ENCODE results near the gene DNAI1.
"Not testable (repeated sequence)": the region's sequence is repeated elsewhere in the genome, so short reads cannot be mapped to it uniquely, and the experiment has no call there.

DNAI1 gene

DNA sequence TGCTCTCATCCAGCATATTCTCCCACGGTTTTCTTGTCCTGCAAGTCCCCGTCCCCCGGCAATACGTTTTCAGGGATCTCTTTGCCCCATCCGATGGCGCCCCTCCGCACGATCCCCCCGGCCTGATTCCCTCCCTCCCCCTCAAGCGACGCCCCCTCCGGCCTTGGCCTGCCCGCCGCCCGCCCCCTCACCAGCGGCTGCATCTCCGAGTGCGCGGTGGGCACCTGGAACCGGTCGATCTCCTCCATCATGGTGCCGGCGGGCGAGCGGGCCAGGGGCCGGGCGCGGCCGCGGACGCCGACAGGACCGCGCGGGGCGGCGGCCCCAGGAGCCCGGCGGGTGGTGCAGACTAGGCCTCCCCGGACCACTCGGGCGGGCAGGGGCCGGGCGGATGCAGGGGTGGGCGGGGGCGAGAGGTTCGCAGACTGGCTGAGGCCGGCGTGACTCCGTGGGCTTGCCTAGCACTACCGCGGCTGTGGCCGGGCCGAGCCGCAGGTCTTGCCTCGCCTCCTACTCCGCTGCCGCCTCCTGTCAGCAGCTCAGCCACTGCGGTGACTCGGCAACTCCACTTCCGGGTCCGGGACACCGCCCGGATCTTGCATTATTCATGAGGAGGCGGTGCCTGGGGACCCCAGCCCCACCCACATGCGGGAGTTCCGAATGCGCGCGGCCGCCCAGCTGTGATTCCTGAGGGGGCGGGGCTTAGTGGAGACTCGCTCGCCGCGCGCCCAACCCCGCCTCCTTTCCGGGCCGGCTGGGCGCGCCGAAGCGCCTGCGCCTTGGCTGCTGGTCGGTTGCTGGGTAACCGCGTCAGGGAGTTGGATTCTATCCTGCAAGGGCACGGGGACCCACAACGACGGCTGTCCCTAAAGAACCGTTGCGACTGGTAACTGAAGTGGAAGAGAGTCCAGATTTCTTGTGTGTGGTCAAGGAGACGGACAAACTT is at the start of gene DNAI1, which contains the start of gene FAM219A:
Gene DNAI1, plus strand, starts transcription at position 793 of the 946 bp plus-strand sequence. CDS start 201 bp downstream, outside the sequence.
Gene FAM219A, minus strand, starts transcription at position 558 of the 946 bp plus-strand sequence. Its CDS starts 307 bp downstream, at position 251.
- peak; percentile 83 for DNase-seq (ENCODE audit: low spot score)

DNA sequence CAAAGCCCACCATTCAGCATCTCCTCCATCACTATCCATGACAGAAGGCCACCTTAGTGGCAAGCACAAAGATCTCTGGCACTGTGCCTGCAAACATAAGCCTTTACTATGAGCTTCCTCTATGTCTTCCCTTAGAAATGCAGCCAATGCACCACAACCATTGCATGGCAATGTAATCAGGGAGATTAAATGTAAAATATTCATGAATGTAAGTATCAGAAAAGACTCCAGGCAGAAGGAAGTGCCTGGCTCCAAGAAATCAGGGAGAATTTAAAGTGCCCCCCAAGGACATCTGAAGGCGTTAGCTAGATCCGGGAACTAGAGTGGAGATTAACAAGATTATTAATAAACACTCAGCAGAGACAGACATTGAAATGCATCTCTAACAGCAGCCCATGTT is 49.5 kb upstream of the DNAI1 start:
- no peak for DNase-seq (ENCODE audit: low spot score)

DNA sequence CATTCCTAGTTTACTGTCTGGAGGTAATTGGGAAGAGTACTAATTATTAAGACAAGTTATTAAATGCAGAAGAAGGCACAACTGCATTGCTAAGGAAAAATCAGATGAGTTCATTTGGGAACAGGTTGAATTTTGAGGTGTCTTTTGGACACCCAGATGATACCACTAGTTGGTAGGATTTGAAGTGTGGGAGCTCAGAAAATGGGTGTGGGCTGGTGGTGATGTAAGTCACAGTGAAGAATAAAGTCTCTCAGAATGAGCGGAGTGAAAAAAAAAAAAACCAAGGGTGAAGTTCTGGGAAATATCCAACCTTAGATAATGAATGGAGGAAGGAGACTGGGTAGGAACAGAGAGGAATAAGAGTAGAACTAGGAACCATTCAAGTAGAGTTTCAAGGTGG is 46.3 kb upstream of the DNAI1 start:
- DNase-seq (ENCODE audit: low spot score), result no peak

GRCh38 chr9:34413231-34413852 is 45.3 kb upstream of the DNAI1 start:
- peak; percentile 19 for DNase-seq (ENCODE audit: low spot score)

- no peak for DNase-seq (ENCODE audit: low spot score)
Measured at GRCh38 chr9:34417734-34418133, 40.9 kb upstream of the DNAI1 start.

- no peak for DNase-seq (ENCODE audit: low spot score)
Measured at GRCh38 chr9:34419716-34420504, 38.7 kb upstream of the DNAI1 start.

- DNase-seq (ENCODE audit: low spot score), result no peak
Measured at GRCh38 chr9:34426347-34427074, 32.1 kb upstream of the DNAI1 start.

- no peak for DNase-seq (ENCODE audit: low spot score)
Measured at GRCh38 chr9:34428325-34428958, 30.2 kb upstream of the DNAI1 start.

- no peak for DNase-seq (ENCODE audit: low spot score)
Measured at GRCh38 chr9:34430843-34431437, 27.7 kb upstream of the DNAI1 start.

DNA sequence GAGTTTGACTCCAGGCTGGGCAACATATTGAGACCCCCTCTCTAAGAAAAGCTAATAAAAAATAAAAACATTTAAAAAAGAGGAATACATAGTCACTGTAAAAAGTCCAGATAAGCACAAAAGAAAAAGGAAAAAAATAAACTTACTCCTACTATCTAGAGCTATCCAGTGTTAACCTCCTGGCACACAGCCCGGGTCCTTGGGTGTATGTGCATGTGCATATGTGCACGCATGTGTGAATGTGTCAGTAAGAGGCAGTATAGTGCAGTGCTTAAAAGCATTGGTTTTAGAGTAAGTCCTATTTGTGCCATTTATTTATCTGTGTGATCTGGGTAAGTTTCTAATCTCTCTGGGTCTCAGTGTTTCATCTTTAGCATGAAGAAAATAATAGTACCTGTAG is 26.9 kb upstream of the DNAI1 start:
- no peak for DNase-seq (ENCODE audit: low spot score)

DNA sequence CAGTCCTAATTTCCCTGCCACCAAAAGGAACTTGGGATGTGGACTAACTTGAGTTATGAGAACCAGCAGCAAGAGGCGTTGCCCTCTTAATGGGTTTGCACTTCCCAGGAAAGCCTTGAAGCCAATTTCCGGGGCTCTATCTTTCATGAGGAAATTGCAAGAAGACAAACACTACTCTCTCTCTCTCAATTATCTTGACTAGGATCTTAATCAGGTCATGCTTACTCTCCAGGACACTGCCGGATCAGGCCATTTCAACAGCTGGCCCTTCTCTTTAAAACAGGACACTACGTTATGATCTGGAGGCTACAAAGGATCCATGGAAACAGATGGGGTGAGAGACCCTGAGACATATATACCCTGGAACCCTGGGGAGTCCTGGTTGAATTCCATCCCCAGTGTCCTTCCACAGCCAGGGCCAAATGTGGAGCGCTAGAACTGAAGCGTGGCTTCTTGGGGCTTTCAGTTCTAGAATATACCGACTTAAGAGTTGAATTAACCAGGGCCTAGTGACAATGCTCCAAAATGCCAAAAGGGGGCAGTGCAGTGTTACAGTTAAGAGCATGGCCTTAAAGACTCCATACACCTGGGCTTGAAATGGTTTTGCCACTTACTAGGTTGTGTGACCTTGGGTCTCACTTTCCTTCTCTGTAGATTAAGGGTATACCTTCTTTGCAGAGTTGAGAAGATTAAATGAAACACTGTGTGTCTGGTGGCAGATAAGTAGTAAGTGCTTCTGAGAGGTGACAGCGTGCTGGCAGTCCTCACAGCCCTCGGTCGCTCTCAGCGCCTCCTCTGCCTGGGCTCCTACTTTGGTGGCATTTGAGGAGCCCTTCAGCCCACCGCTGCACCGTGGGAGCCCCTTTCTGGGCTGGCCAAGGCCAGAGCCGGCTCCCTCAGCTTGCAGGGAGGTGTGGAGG is 21.3 kb upstream of the DNAI1 start:
- DNase-seq (ENCODE audit: low spot score), result peak; percentile 44

- not testable (repeated sequence) for DNase-seq (ENCODE audit: low spot score)
Measured at GRCh38 chr9:34437926-34438307, 20.7 kb upstream of the DNAI1 start.

- DNase-seq (ENCODE audit: low spot score), result not testable (repeated sequence)
Measured at GRCh38 chr9:34438465-34438864, 20.1 kb upstream of the DNAI1 start.

DNA sequence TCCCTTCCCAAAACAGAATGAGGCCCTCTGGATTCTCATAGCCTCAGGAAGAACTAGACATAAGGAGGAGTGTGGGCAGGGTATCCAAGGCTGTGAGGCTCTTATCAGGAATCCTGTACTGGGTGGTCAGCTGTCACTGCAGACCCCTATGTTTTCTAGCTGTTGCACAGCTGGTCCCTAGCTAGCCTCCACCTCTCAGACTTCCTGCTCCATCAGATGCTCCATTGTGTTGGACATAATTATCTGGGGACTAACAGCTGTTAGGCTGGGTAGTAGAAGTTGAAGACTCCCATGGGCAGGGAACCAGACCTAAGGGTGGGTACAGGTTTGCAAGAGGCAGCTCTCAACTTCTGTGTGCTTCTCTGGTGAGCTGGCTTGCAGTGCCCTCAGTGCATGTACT is 18.6 kb upstream of the DNAI1 start:
- no peak for DNase-seq (ENCODE audit: low spot score)

DNA sequence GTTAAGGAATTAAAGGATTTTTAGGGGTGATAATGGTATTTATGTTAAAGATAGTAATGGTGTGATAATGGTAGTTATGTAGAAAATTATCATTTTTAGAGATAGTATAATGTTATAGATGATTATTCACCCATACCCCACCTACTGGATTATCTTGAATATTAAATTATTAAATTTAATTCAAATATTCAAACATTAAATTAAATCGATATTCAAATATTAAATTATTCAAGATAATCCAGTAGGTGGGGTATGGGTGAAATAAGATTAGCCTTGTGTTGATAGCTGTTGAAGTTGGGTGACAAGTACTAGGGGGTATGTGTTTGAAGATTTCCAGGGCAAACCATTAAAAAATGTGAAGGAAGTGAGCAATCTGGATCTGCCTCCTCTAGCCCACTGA is 15.8 kb upstream of the DNAI1 start:
- DNase-seq (ENCODE audit: low spot score), result no peak

DNA sequence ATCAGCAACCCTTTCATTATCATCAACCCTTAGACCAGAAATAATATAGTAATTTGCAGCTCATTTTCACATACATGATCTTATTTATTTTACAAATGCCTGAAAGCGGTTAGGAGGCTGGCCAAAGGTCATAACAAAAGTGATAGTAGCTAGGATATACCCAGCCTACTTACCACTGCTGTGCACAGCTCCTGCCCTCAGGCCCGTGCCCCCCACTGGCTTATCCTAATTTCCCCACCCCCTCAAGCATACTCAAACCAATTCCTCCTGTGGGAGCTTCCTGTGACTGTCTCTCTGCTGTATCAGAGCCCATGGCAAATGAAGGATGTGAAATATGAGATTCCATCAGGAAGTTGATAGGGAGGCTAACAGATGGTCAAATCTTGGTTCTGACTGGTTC is 15.1 kb upstream of the DNAI1 start:
- no peak for DNase-seq (ENCODE audit: low spot score)

GRCh38 chr9:34443976-34444375 is 14.6 kb upstream of the DNAI1 start:
- no peak for DNase-seq (ENCODE audit: low spot score)

DNA sequence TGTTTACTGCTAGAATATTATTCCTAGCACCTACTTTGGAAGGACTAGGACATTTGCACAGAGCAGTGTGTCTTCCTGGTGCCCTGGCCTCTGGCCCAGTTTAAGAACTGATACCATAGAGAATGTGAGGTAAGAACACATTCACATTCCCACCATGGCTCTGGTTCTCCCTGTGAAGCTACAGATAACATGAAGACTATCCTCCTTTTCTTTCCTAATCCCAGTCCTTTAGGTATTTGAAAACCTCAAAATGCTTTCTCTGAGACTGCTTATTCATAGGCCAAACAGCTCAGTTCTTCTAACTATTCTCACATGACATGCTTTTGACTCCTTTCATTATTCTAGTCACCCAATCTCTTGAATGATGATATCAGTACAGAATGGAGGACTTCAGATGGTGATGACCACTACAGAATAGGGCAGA is 12.1 kb upstream of the DNAI1 start:
- DNase-seq (ENCODE audit: low spot score), result no peak

- DNase-seq (ENCODE audit: low spot score), result no peak
Measured at GRCh38 chr9:34446951-34447350, 11.7 kb upstream of the DNAI1 start.

DNA sequence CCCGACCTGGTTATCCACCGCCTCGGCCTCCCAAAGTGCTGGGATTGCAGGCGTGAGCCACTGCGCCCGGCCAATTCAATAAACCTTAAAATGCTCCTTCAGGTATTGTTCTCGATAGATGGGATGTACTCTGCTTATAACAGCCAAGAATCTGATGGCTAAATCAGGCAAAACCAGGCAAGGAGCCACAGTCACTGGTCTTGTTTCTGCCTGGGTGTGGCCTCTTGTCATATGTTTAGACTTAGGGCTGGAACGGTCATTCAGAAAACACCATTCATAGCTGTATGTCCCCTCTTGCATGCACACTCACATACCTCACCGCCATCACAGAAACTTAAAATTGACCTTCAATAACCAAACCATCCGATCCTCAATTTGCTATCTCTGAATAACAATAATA is 8.0 kb upstream of the DNAI1 start:
- DNase-seq (ENCODE audit: low spot score), result no peak

Measured in HuH-7.5 (cell line).